NAMALWA (cell line): Measurements from ENCODE around the gene COTL1.

Experiments used
- DNase-seq: peaks from one replicate; pipeline ENCODE4 v3.0.0-alpha.2; 2015; ENCODE audit warnings: low spot score

The COTL1 gene

DNA sequence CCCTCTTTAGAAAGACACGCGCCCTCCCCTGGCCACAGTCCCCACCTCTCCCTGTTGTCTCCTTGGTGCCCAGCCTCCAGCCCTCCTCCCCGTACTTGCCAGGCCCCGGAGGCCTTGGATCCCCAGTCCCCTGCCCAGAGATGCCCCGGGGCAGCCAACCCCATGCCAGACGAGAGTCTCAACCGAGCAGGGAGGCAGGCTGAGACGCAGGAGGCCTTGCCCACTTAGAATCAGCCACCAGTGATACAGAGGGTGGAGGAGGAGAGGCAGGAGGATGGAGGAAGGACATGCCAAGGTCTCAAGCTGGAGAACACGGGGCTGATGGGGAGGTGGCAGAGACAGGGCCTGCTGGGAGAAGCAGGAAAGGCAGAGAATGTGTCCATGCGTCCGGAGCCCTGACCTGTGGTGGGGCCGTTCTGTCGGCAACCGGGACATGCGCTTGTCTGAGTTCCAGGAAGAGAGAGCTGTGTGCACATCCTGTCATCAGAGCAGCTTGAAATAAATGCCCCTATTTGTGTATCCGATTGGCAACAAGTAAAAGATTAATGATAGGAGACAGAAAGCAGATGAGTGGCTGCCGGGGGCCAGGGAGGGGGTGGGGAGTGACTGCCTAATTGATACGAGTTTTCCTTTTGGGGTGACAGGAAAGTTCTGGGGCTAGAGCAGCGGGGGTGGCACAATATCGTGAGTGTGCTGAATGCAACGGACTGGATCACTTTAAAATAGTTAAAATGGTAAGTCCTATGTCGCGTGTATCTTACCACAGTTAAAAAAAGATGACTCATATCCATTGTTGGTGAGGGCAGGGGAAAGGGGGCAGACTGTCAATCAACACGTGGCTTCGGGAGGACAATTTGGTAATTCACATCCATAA is 68.7 kb downstream of the COTL1 start:
- DNase-seq = no peak

DNA sequence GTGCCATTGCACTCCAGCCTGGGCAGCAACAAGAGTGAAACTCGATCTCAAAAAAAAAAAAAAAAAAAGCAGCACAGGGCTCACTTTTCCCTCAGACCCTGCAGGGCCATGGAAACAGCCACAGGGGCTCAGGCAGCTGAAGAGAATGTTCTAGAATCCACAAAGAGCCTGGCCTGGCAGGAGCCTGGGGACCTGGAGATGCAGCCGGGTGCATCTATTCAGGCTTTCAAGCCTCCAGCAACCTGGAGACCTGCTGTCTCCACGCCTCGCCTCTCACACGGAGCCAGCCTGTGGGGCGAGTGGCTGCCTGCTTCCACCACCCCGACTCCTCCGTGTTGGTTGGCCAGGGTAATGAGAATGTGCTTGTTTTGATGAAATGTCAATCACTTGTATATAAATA is 69.4 kb downstream of the COTL1 start:
- DNase-seq = no peak

DNA sequence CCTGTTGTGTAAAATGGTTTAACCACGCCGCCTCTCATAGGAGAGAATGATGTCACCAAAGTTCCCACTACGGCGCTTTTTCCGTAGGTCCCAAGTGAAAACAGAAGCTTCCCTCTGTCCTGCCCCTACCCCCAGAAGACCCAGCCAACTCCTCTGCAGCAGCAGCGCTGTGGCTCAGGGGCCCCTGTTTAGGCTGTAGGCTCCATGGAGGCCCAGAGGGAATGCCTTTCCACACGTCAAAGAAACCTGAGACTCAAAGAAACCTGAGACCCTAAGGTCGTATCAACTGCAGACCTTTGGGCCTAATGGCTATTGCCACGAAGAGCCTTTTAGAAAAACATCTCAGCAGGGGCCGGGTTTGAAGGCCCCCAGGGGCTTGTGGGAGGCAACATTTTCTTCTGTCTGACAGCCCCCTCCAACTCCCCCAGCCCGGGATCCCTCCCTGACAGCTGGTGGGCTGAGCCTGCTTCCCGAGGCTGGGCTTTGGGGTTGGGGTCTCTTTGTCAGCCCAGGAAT is 70.3 kb downstream of the COTL1 start:
- no peak for DNase-seq

DNA sequence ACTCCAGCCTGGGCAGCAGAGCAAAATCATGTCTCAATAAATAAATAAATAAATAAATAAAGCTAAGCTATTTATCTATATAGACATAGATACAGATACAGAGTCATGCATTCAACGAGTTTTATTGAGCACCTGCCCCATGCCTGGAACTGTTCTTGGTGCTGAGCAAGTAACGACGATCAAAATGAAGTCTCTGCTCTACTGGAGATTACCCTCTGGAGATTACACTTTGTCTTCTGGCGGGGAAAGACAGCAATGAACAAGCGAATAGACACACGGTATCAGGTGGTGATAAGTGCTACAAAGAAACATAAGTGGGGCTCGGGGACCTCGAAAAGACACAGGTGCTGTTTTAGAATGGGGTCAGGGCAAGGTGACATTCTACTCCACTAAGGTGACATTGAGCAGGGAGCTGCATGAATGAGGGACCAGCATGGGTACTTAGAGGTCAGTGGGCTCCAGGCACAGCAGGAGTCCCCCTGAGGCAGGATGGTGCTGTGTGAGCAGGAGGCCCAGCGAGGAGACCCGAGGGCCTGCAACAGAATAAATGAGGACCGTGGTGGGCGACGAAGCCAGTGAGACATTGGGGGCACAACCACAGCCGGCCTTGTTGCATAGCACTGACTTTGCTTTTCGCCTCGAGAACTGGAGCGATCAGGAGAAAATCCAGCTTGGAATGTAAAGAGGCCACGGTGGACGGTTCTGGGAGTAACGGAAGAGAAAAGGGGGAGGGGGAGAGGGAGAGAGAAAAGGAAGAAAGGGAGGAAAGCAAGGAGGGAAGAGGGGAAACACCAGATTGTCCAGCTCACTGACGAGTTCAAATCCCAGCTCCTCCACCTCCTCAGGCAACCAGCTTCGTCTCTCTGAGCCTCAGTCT is 71.0 kb downstream of the COTL1 start:
- no peak for DNase-seq

DNA sequence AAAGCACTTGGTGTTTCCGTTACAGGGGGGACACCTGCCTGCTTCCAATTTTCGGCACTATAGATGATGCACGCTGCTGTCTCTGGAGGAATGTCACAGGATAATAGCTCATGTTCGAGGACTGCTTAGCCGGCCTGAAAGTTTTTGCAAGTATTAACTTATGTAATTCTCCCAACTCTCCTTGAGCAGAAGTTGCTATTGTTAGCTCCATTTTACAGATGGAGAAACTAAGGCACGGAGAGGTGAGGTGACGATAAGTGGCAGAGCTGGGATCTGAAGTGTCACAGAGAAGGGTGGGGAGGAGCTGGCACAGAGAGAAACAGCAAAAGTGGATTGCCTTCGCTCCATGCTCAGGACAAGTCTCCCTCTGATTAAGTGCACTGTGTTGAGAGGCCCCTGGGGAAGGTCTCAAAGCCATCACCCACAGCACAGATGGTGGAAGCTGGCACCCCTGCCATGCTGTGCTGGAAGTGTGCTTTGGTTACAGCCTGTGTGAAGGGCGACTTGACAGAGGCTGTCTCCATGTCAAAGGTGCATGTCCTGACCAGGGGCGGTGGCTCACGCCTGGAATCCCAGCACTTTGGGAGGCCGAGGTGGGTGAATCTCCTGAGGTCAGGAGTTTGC is 72.7 kb downstream of the COTL1 start:
- DNase-seq = no peak

DNA sequence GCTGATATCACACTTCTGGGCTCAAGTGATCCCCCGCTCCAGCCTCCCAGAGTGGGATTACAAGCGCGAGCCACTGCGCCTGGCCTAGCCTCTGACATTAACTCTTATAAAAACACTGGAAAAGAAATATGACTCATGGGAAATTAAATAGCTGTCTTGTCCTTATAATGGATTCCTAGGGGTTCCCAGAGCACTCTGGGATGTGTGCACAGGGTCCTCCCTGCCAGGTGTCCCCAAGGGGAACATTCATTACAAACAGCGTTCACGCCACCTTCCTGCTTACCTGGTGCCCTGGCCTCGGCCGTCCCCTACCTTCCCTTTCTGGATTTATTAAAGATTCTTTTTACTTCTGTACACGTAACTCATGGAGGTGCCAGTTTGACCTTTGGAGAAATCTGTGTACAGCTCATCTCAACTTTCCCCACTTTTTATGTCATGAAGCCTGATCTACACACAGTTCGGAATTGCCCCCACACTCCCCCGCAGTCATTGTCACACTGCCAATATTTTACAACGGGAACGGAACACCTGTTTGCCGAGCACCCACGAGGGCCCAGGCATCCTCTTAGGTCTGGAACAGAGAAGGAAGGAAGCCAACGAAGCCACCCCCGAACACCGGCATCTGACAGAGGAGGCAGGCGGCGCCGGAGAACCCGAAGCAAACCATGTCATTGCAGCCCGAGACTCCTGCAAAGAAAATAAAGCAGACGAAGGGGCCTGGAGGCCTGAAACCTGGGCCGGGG is 73.7 kb downstream of the COTL1 start:
- no peak for DNase-seq

DNA sequence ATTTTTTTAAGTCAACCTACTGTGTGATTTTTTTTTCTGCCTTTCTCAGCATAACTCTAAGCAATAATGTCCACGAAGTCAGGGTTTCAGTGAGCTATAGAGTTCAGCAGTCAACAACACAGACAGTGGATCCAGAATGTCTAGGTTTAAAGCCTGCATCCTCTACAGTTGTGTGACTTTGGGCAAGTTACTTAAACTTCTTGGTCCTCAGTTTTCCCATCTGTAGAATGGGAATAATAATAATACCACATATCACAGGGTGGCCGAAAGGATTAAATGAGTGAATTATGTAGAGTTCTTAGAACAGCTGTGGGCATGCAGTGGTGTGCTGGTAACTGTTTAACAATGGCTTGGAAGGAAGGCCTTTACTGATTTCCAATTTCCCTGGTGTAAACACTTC is 74.6 kb downstream of the COTL1 start:
- DNase-seq = no peak

DNA sequence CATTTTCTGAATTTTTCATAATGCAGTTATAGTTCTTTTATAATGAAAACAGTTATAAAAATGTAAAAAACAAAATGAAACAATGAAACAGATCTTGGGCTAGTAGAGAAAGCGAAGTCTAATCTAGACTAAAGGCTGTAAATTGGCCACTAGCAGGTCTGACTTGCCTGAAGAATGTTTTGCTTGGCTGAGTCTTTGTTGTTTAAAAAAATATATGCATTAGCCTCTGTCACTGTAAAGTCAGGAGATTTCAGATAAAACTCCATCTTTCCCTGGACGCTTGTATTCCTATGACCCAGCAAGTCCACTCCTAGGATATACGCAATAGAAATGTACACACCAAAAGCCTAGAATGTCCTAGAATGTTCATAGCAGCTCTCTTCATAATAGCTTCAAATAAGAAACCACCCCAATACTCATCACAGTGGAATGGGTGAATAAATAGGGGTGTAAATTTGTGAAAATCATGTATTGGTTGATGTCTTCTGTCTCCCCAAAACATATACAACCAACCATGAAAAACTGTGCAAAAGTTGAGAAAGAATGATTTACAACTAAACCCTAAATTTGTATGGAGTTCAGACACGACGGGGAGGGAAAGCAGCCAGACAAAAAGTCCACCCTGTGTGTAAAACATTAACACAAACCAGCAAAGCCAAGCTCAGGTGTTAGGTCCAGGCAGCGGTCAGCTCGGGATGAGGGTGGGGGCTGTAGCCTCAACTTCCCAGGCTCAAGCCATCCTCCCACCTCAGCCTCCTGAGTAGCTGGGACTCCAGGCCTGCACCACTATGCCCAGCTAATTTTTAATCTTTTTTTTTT is 75.7 kb downstream of the COTL1 start:
- DNase-seq = no peak

DNA sequence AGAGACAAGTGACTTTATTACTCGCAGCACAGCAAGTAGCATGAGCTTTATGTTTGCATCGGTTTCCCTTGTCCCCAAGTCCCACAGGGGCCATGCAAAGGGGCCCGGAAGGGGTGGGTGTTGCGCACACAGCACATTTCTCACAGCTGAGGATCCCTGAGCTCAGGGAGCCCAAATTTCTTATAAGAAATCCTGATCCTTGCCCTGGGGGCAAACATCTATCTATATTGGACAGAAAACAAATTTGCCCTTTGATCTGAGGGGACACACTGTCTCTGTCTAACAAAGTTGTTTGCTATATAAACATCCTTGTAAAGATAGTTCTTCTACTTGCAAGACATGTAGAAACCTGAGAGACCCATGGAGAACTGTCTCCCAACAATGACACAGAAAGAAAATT is 77.7 kb downstream of the COTL1 start:
- DNase-seq = no peak

DNA sequence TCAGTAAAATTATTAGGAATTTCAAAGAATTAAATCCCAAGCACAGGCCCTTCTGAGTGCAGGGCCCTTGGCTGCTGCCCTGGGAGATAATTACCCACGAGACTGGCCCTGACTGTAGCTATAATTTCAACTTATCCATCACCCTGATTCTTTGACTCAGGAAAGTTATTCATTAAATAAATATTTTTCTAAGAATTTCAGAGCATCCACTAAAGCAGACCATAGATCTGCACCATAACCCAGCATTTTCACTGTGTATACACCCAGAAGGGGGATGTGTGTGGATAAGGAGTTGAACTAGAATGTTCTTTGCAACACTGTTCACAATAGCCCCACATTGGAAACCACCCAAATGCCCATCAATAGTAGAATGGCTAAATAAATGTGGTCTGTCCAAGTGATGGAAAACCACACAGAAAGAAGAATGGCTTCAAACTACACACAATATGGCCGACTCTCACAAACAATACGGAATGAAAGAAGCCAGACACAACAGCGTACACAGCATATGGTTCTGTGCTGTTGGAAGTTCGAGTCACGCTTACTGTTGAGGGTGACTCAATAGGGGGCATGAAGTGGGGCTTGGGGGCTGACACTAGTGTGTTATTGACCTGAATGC is 79.5 kb downstream of the COTL1 start:
- no peak for DNase-seq

DNA sequence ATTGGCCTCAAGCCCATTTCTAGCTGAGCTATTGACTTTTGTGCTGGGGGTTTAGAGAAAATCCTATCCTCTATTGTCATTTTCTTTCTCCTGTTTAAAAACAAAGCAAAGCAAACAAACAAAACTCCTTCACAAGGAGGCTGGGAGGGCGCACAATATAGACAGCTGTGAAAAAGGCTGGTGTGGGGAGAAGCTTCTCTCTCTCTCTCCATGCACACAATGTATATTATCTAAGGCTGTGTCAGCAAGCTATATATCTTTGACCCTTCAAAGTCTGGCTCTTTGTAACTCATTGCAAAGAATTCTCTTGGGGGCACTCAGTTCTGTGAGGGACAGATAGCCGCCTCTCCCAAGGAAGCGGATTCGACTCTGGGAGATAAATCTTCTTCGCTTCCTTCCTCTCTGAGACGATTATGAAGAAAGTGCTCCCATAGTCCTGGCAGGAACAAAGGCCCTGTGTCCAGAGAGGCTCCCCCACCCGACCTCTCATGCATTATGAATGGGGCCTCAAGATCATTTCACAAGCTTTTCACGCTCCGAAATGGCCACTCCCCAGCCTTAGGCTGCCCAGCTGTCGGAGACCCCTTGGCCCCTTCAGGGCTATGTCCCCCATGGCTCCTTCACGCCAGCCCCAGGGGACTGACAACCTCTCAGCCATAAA is 80.3 kb downstream of the COTL1 start:
- DNase-seq = no peak

DNA sequence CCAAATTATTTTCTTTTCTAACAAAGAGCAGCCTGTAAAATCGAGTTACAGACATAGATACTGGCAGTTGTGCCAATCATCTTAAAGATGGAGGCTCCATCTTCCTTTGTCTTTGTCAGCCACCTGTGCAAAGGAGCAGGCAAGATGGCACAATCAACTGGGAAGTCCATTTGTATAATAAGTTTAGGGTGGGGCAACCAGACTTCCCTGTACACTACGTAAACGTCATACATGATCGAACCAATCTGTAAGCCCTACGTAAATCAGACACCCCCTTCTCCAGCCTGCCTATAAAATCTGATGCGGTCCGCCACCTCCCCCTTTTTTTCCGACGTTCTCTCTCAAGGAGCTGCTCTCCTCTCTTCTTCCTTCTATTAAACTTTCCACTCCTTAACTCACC is 82.0 kb downstream of the COTL1 start:
- no peak for DNase-seq

DNA sequence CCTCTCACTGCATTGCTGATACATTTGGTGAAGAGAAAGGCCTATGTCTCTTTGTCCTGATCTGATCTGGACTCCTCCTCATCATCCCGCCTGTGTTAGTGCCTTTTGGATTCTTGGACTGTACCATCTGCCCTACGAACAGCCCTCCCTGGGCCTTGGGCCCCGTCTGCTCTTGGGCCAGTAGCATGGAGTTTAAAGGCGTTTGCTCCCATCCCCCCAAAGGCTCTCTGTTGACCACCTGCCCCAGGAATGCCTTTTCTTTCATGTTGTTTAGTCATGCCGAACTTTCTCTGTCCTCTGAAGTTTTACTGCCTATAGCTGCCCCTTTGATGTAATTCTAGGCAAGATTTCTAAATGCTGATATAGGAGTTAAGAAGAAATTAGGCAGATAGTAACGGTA is 82.5 kb downstream of the COTL1 start:
- no peak for DNase-seq

DNA sequence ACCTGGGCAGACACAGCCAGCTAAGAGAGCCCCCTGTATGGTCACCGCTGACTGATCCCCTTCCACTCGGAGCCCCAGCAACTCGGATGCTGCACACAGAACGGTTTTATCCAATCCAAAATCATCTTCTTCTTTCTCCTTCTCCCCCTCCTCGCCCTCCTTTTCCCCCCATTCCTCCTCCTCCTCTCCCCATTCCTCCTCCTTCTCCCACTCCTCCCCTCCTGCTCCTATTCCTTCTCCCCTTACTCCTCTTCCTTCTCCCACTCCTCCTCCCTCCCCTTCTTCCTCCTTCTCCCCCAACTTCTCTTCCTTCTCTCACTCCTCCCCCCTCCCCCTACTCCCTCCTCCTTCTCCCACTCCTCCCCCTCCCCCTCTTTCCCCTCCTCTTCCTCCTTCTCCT is 83.1 kb downstream of the COTL1 start:
- no peak for DNase-seq

DNA sequence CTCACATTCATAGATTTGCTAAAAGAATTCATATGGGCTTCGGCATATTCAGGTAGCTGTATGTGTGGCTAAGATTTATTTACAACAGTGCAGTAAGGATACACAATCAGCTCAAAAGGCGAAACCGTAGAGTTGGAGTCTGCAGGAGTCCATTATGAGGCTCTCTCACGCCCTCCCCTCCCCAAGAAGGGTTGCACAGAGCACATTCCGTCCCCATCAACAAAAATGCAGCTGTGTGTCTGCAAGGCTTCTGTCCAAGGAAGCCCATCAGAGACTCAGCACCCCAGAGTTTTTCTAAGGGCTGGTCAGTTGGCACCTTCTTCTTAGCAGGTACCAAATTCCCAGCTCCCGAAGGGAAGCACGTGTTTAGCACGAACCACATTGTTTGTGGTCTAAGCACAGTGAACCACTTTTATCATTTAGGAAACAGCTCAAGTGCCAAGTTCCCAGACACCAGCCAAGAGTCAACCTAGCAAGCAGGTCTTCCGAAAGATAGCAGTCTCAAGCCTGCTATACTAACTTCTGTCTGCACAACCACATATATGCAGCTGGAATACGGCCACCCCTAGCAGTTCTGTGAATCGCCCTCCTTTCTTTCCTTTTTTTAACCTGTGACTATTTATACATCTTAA is 84.9 kb downstream of the COTL1 start:
- DNase-seq = no peak

DNA sequence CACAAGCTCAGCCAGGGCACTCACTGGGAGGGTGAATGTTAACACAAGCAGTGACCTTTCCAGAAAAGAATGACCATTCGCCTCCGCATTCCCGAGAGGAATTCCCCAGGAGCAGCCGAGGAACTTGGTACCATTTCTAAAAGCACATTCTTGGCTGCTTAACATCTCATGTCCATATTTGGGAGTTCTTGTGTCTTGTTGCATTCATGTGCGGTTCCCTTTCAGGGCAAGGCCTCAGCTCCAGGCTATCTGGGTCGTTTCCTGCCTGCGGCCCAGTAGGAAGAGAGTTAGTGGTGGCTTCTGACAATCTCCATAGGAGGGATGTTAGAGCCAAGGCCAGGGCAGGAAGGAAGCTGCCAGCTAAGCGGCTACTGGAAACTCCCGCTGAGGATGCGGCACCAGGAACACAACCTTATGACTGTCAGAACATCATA is 85.6 kb downstream of the COTL1 start:
- DNase-seq = no peak

DNA sequence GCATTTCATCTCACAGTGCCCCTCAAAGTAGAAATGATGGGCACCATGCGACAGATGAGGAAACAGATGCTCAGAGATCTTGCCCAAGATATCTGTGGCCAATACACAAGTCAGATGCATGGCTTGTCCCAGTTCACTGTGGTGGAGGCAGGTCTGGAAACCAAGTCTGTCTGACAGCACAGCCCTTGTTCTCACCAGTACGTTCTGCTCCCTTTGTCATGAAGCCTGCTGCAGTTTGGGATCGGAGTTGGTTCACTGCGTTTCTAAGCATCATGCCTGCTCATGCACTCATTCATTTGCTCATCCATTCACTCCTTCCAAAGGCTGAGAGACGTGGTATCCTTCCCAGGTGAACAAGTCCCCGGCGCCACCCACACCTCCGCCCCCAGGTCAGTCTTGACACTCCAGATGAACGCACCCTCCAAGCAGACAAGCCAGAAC is 86.2 kb downstream of the COTL1 start:
- no peak for DNase-seq

DNA sequence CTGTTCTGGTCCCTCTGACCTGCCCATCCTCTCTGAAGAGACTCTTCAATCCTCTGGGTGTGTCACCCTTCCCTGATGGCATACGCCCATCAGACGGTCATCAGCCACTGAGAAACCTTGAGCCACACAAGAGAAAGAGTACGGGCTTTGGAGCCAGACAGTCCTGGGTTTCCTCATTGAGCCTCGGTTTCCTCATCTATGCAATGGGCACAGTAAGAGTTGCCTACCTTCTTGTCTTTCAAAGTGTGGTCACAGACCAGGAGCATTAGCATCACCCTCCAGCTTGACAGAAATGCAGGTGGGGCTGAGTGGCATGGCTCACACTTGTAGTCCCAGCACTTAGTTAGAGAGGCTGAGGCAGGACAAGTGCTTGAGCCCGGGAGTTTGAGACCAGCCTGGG is 87.3 kb downstream of the COTL1 start:
- DNase-seq = no peak

DNA sequence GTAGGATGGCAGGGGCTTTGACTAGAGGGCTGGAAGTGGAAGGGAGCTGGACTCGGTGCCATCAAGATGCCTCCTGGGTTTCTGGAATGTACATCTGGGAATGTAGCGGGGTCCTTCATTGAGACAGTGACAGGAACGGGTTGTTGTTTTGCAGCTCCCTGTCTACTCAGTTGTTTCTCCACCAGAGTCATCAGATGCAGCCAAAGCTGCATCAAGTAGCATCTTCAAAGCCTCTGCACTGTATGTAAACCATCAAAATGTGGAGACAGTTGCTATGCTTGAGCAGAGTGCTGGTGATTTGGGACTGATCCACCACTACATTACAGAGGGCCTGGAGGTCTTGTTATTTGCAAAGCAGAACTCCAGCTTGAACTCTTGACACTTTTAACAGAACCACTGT is 88.3 kb downstream of the COTL1 start:
- no peak for DNase-seq
